ENCODE data around the gene TADA2B. TPM values are rescaled to one million over a fixed set of nuclear protein-coding genes. Genes with fewer than 3 reads are reported as not detected.

TADA2B gene
- total and polyA plus RNA-seq, 2 experiments from 2014 or later, result 3.6 to 11.4 TPM

GRCh38 chr4:7104366-7105031, 61.3 kb downstream of the TADA2B start:
- Histone ChIP-seq H3K27me3 (ENCODE audit: insufficient read depth) (peaks cover 30% of the 10 kb centered on the region), H3K4me2 (no peak overlapping the region), H3F3A (replicated peaks; ENCODE audit: low read depth) (0 out of 2 replicates have a peak, but pooled peaks cover 3% of the 10 kb centered on the region), H3K27ac (ENCODE audit: low read depth) (no peak overlapping the region), H2AFZ (no peak overlapping the region), H3K79me2 (replicated peaks; ENCODE audit: insufficient read depth) (no peaks in the 10 kb centered on the region), H3K4me1 (ENCODE audit: insufficient read depth) (peaks cover 14% of the 10 kb centered on the region), H3K4me3 (no peak overlapping the region), H3K9me2 (ENCODE audit: insufficient read depth) (no peaks in the 10 kb centered on the region), H3K36me3 (ENCODE audit: insufficient read depth) (no peaks in the 10 kb centered on the region), H4K20me1 (replicated peaks; ENCODE audit: insufficient read depth) (no peaks in the 10 kb centered on the region)
- no peak overlapping the region for H3K4me3 Mint-ChIP-seq
- TF ChIP-seq ZNF114 (CRISPR knock-in tag; IDR thresholded peaks at IDR 0.05) (no peak), ETS1 (IDR thresholded peaks at IDR 0.05) (no peak), STAT1 (IDR thresholded peaks at IDR 0.05; ENCODE audit: unreplicated experiment) (no peak), EZH2phosphoT487 (IDR thresholded peaks at IDR 0.05; ENCODE audit: unreplicated experiment) (no peak), EZH2 (IDR thresholded peaks at IDR 0.05; ENCODE audit: low read depth, unreplicated experiment) (no peak), ZNF331 (CRISPR knock-in tag; IDR thresholded peaks at IDR 0.05; ENCODE audit: low read depth) (no peak), CREB1 (CRISPR knock-in tag; IDR thresholded peaks at IDR 0.05; ENCODE audit: low read depth) (no peak), POLR2AphosphoS5 (IDR thresholded peaks at IDR 0.05; ENCODE audit: low read depth) (no peak), NANOG (IDR thresholded peaks at IDR 0.05; ENCODE audit: borderline replicate concordance) (no peak), REST (IDR thresholded peaks at IDR 0.05; ENCODE audit: unreplicated experiment) (no peak), JUNB (IDR thresholded peaks at IDR 0.05; ENCODE audit: unreplicated experiment) (no peak), ZNF462 (CRISPR knock-in tag; IDR thresholded peaks at IDR 0.05) (no peak), CTCF (conservative IDR thresholded peaks at IDR 0.05; ENCODE audit: low read depth in 2 of 2) (no peak)
- H3K27ac Mint-ChIP-seq, result no peak overlapping the region
- no peaks in the 10 kb centered on the region for H3K36me3 Mint-ChIP-seq (ENCODE audit: low read depth)
- peaks cover 35% of the 10 kb centered on the region for H3K27me3 Mint-ChIP-seq (ENCODE audit: insufficient read depth, low read depth, poor library complexity)
- H3K4me1 Mint-ChIP-seq, result peaks cover 17% of the 10 kb centered on the region; the same call in 2 of the 3 replicates
- ATAC-seq (no peak), DNase-seq (ENCODE audit: low spot score) (no peak)
- no peaks in the 10 kb centered on the region; the same call in 2 of the 3 replicates for H3K9me3 Mint-ChIP-seq

All from GM23338 (cell line).